NK-92 treated with Interleukin-12 subunit alpha and Interleukin-12 subunit beta, amount 100 ng/mL, for 24 hours (cell line): ENCODE measurements around the gene EIF5B.
"Not testable (repeated sequence)": the region's sequence is repeated elsewhere in the genome, so short reads cannot be mapped to it uniquely, and the experiment has no call there.

Experiments
- DNase-seq: peaks from one replicate; lab custom pipeline; 2025; lab: John Stamatoyannopoulos, UW

EIF5B gene

GRCh38 chr2:99337113-99338028 lies at the start of gene EIF5B:
EIF5B (plus strand) TSS chr2:99337389; CDS start chr2:99337555, 166 bp downstream.
- peak; percentile 96 for DNase-seq

- DNase-seq = no peak
These were observed 39.2 kb upstream of the EIF5B start for GRCh38 chr2:99297994-99298393.

DNA sequence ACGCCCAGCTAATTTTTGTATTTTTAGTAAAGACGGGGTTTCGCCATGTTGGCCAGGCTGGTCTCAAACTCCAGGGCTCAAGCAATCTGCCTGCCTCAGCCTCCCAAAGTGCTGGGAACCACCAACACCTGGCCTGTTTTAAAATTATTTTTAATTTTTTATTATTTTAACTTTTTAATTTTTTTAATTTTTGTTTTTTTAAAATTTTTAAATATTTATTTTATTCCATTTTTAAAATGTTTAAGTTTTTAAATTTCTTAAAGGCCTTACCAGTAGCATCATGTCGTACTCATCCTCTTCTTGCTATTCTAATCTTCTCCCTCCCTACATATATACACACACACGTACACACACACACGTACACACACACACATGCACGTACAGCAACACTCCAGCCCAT lies 37.6 kb upstream of the EIF5B start:
- DNase-seq = no peak

- not testable (repeated sequence) for DNase-seq
These were observed 36.1 kb upstream of the EIF5B start, which contains the start of gene LYG1 for GRCh38 chr2:99301097-99301496. LYG1 (minus strand) TSS chr2:99301197; CDS start chr2:99295670, 5,527 bp downstream.

DNA sequence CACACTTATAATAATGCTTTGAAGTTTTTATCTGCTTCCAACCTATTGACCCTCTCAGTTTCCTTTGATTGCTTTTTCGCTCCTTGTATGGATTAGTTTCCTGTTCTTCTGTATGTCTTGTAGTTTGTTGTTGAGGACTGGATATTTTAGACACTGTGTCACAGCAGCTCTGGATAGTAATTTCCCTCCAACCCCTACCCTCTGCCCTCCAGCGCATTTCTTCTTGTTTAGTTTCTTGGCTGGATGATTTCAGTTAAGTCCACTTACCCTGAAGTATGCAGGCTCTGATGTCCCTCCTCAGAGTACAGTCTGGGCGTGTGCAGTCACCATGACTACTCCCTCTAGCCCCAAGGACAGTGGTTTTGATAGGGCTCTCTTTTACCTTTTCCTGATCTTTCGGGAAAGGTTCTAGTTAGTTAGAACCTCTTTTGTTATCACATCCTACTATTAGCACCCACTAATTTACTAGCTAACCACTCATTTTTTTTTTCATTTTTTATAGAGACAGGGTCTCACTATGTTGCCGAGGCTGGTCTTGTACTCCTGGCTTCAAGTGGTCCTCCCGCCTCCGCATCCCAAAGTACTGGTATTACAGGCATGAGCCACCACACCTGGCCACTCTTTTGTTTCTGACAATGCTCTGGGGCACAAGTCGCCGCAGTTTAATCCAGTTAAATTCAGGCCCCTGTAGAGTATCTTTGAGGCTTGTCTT lies 19.9 kb upstream of the EIF5B start:
- no peak for DNase-seq

- DNase-seq = not testable (repeated sequence)
These were observed 19.4 kb upstream of the EIF5B start for GRCh38 chr2:99317873-99318200.

DNA sequence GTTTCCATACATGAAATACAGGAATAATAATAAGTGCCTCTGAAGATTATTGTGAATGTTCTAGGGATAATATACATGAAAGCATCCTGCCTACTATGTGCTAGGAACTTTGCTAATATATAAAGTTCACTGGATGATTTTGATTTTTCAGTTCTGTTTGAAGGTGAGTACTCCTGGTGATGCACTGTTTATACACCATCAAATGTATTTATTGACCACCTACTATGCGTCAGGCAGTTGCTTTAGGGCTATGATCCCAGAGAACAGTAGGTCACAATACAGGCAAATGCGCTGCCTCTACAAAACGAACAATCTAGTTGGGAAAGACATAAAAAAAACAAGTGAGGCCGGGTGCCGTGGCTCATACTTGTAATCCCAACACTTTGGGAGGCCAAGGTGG lies 11.8 kb upstream of the EIF5B start:
- DNase-seq = no peak

DNA sequence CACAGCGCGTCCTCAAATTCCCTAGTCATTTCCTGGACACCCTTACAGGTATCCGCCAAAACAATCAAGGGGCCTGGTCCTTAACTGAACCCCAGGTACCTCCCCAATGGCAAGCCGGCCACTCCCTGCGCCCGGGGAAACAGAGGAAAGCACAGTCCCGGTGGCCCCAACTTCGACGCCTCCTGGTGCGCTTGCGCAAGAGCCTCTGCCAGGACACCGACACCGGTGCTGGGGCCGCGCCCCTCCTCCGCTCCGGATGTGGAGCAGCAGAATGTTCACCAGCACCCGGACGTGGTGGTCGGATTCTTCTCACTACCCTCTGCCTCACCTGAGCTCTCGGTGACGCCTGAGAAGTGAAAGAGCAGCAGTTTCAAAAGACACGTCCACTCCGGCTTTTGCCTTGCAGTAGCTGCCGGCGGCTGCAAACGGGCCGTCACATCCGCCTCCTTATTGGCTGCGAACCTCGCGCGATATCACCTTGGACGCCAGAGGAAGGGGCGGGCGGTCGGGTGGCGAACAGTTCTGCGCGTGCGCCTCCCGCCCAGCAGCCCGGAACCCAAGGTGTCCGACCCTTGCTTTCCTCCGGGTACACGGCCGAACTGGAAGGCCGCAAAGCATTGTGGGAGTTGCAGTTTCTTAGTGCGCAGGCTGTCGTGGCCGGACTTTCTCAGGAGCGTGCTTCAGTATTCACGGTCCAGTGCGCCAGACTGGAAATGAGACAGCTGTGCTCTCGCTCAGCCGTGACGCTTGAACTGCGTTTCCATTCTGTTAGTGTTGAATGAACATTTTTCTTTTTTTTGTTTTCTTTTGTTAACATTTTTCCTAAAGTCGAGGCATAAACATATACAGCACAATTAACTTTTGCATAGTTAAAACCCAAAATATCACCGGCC lies 1.0 kb upstream of the EIF5B start, which contains the start of gene TXNDC9:
Gene TXNDC9, minus strand, starts transcription at position 423 of the 893 bp plus-strand sequence. CDS start 3,123 bp downstream, outside the sequence.
- peak; percentile 97 for DNase-seq

DNA sequence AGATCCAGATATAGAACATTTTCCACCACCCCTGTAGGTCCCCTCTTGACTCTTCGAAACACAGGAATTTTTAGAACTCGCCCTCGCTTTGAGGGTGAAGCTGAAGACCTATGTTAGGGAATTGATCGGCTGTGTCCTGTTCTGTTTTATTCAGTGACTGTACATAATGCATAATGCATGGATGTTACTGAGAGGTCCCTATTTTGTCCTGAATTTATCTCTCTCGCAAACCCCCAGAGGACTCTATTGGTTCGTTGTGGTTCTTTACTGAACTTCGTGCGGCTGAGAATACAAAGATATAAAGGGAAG lies 431 bp upstream of the EIF5B start:
- no peak for DNase-seq

DNA sequence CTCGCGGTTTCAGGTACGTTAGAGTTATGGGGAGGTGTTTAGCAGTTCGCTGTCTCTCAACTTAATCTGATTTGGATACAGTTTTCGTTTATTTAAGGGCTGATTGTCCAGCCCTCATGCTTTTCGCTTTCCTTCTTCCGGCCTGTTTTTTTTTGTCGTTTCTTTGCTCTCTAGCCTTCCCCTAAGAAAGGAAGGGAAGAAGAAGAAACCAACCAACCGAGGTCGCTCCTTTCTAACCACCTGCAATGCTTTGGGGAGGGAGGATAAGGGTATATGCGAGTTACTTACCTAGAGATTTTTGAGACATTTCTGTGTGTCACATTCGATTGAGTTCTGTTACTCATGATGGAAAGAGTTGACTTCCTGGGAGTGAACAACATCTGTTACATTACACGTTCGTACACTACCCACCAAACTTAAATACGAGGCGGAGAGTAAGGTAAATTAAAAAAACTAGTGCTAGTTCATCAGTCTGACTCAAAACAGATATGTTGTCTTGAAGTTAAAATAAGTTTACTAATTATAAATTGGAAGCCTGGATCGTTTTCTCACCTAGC lies 918 bp downstream of the EIF5B start:
- DNase-seq = no peak

GRCh38 chr2:99340669-99341236 lies 3.6 kb downstream of the EIF5B start:
- no peak for DNase-seq

DNA sequence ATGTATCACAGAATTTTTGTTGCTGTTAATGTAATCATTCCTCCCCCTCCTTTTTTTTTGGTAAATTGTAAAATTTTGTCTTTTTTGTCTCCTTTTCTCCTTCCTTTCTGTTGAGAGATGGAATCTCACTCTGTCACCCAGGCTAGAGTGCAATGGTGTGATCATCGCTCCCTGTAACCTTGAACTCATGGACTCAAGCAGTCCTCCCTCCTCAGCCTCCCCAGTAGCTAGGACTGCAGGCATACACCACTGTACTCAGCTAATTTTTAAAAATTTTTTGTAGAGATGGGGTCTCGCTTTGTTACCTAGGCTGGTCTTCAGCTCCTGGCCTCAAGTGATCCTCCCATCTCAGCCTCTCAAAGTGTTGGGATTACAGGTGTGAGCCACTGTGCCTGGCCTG lies 5.3 kb downstream of the EIF5B start:
- no peak for DNase-seq

DNA sequence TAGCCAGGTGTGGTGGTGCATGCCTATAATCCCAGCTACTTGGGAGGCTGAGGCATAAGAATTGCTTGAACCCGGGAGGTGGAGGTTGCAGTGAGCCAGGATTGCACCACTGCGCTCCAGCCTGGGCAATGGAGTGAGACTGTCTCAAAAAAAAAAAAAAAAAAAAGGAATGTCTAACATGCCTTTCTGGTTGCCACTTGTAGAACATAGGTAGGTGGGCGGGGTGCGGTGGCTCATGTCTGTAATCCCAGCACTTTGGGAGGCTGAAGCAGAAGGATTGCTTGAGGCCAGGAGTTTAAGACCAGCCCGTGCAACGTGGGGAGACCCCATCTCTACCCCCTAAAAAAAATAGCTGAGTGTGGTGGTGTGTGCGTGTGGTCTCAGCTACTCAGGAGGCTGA lies 8.3 kb downstream of the EIF5B start:
- DNase-seq = not testable (repeated sequence)

- DNase-seq = no peak
These were observed 9.0 kb downstream of the EIF5B start for GRCh38 chr2:99346218-99346617.

DNA sequence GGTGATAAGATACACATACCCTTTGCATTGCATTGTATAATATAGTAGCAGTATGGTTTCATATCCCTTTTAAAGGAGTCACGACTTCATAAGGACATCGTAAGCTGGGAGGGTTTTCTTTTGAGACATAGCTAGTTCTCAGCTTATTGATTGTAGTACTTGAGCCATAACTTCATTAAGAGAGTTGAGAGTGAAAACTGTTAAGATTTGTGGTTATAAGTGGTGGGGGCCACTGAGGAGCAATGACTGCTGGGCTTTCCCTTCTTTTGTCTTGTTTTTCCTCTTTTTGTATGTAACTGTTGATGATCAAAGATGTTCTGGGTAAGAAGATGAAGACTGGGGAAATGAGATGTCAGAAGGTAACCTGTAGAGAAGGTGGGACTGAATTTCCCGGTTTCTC lies 11.0 kb downstream of the EIF5B start:
- no peak for DNase-seq

GRCh38 chr2:99350194-99350593 lies 13.0 kb downstream of the EIF5B start:
- no peak for DNase-seq

- DNase-seq = no peak
These were observed 16.9 kb downstream of the EIF5B start for GRCh38 chr2:99354070-99354469.

DNA sequence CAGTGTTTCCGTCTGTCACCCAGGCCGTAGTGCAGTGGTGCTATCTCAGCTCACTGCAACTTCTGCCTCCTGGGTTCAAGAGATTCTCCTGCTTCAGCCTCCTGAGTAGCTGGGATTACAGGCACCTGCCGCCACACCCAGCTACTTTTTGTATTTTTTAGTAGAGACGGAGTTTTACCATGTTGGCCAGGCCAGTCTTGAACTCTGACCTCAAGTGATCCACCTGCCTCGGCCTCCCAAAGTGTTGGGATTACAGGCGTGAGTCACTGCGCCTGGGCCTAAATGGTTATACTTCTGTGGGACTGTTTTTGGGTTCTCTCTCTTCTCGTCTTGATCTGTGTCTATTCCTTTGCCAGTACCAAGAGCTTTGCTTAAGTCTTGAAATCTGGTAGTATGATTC lies 17.6 kb downstream of the EIF5B start:
- not testable (repeated sequence) for DNase-seq

DNA sequence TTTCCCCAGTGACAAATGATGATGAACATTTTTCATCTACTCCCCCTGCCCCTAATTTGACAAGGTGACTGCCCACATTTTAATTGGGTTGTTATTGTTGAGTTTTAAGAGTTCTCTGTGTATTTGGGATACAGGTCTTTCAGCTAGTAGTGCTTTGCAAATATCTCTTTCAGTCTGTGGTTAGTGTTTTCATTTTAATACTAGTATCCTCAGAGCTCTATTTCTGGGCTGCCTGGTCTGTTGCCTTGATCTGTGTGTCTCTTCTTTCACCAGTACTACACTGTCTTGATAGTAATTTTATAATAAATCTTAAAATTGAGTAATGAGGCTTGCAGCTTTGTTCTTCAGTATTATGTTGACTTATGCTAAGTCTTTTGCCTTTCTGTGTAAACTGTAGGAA lies 19.7 kb downstream of the EIF5B start:
- DNase-seq = no peak

- no peak for DNase-seq
These were observed 28.5 kb downstream of the EIF5B start for GRCh38 chr2:99365661-99366060.

- not testable (repeated sequence) for DNase-seq
These were observed 31.7 kb downstream of the EIF5B start for GRCh38 chr2:99368854-99369253.

GRCh38 chr2:99373144-99373543 lies 36.0 kb downstream of the EIF5B start:
- DNase-seq = no peak
